GM11168 (cell line): Measurements from ENCODE around the gene PSG7.
"Not testable (repeated sequence)": the region's sequence is repeated elsewhere in the genome, so short reads cannot be mapped to it uniquely, and the experiment has no call there.

Experiments used
- in situ Hi-C: fragments of 300-500 bp; cut with MboI; formaldehyde crosslinking; loops from one replicate; pipeline ENCODE4 v1.12.0; 2022; ENCODE audit warnings: low sequenced_read_pairs; ENCODE audit not compliant: unreplicated experiment

The PSG7 gene

DNA sequence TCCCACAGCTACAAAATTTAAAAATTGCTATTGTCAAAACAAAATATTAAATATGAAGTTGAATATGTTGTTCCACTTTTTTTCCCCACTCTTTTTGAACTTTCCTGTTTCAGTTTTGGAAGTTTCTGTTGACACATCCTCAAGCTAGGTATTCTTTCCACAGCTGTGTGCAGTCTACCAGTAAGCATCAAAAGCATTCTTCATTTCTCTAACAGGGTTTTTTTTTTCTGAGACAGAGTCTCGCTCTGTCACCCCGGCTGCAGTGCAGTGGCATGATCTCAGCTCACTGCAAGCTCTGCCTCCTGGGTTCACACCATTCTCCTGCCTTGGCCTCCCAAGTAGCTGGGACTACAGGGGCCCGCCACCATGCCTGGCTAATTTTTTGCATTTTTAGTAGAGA, 62.9 kb downstream of the PSG7 start:
- in situ Hi-C loops, result not testable (repeated sequence)
